Motor neuron (in vitro differentiated cells): ENCODE measurements around the gene WDR20. TPM values are rescaled to one million over a fixed set of nuclear protein-coding genes. Genes with fewer than 3 reads are reported as not detected.
A peak's percentile ranks its signal among the peaks of the same experiment; 100 is the strongest.

Experiments used
- ATAC-seq, 8 experiments: fragments of 200-7000 bp; cut with Tn5 transposase; replicated peaks in 6 of 8; 2 replicates each; pipeline ENCODE4 v1.8.0; 2021; ENCODE audit warnings: mild to moderate bottlenecking in 8 of 8, moderate library complexity in 8 of 8
- H3K27ac ChIP-seq, 2 donors: fragments of 250-450 bp; sonication (Bioruptor Pico); 2 replicates each; pipeline ENCODE4 v1.9.0; 2021; ENCODE audit warnings: antibody characterized with exemption in 2 of 2, mild to moderate bottlenecking in 2 of 2, moderate library complexity in 1 of 2
- H3K4me1 ChIP-seq, 2 donors: fragments of 250-450 bp; sonication (Bioruptor Pico); replicated peaks in 1 of 2; 2 replicates each; pipeline ENCODE4 v1.6.1; 2021; ENCODE audit warnings: antibody characterized with exemption in 2 of 2, mild to moderate bottlenecking in 2 of 2, moderate library complexity in 1 of 2
- H3K4me3 ChIP-seq, 5 donors: fragments of 250-450 bp; sonication (Bioruptor Pico); 2 replicates each; pipeline ENCODE4 v1.9.0; 2021; ENCODE audit warnings: antibody characterized with exemption in 5 of 5, mild to moderate bottlenecking in 5 of 5, moderate library complexity in 4 of 5
- WGBS, 10 experiments: fragments of 450-650 bp; shearing (Covaris generic); methylation state at CpG; one replicate each; pipeline ENCODE4 v1.0.0; 2022; 5-methylcytosine and 5-hydroxymethylcytosine counted together
- in situ Hi-C, 9 experiments: fragments of 400-800 bp; cut with MboI; loops; one replicate each; pipeline ENCODE4 v1.15.0; 2021; ENCODE audit warnings: low sequenced_read_pairs in 9 of 9, low pct_unique_long_range_greater_than_20kb in 2 of 9; ENCODE audit not compliant: unreplicated experiment in 9 of 9
- total RNA-seq, 8 experiments: library from RNA; unstranded; fragments of 300-600 nt; gene quantifications; 2 replicates each; pipeline versions ENCODE4 v1.2.3 to v1.2.4, GENCODE V29; 2022

WDR20 gene
- total RNA-seq, 8 experiments from 2014 or later, result 15.6 to 32.3 (median 24.8) TPM

DNA sequence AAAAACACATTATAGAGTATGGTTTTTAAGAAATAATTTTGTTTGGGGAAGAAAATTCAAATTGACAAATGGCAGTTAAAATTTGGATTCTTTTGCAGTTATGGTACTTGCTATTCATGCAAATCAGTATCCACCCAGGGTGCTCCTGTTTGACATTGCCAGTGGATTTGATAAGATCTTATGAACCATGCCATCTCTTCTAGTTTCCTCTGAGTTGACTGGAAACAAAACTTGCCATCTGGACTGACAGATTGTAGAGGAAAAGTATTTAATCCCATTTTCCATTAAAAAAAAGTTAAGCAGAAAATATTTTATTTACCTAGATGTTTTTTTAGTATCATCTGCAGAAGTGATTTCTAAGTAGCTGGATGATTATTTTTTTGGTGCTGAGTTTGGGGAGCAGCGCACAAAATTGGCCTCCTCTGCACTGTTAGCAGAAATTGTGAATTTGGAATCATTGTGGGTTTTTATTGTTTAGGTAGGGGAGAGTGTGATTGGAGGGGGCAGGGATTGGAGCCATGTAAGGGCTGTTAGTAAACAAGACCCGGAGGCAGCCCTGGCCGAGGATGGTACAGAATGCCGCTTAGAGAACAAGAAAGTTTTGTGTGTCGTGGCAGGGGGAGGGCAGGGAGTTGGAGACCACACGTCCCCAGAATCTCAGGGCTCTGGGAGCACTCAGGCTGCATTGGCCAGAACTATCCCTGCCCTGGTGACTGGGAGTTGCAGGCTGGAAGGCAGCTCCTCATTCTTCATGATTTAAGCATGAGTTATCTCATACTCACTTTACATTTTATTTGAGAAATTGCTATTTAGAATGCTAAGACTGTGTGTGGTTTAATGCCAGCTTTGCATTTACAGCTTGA lies 56.6 kb downstream of the WDR20 start:
- peak in 3 of 8 experiments; percentile 77 to 84 (median 80) for ATAC-seq
- H3K4me1 ChIP-seq, result no peaks in the 10 kb centered on the region
- no peak overlapping the region for H3K4me3 ChIP-seq
- no peak overlapping the region for H3K27ac ChIP-seq
- in situ Hi-C loops, result no loop called here
- 80 to 100% (median 98%) methylated on average over 1 to 6 of the region's 6 CpGs; no CpG with 5 or more reads in 2 of the 10 experiments for WGBS, 10 experiments

DNA sequence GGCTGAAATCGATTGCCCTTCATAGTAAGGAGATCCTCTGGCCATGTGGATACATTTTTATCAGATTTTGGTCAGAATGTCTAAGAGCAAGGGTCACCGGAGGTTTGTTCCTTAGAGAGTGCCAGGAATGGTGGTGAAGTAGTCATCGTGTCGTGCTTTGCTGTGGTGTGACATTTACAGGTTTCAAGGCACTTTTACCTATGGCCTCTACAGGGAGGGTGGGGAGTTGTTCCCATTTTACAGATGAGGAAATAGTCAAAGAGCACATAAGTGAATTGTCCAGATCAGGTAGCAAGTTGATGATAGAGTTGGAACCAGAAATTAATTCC lies 57.2 kb downstream of the WDR20 start:
- H3K4me3 ChIP-seq, result no peak overlapping the region

DNA sequence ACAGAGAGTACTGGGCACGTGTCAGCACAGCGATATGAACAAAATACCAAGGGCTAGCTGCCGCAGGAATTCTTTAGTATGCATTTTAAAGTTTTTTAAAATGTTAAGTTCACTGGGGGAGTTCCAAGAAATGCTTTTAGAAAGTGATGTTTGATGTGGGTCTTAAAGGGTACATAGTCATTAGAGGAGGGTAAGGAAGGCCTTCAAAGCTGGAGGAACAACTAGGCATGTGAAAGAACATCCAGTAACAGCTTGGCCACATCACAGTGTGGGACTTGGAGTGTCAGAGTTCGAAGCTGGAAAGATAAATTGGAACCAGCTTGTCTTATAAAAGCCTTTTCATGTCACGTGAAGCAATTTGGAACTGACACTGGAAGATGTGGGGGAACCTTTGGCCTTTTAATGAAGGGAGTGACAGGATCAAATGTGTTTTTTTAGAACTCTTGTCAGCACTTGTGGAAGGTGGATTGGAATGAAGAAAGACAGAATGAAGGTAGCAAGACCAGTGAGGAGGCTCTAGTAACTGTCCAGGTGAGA lies 57.7 kb downstream of the WDR20 start:
- H3K27ac ChIP-seq, result no peak overlapping the region

More for the DNA sequence above, 57.2 kb downstream of the WDR20 start:
- Histone ChIP-seq H3K4me1 (no peaks in the 10 kb centered on the region), H3K27ac (no peak overlapping the region)
- no peak for ATAC-seq
- 50 to 97% (median 77%) methylated on average over 2 to 4 of the region's 4 CpGs; no CpG with 5 or more reads in 4 of the 10 experiments for WGBS, 10 experiments
- in situ Hi-C loops, result no loop called here

DNA sequence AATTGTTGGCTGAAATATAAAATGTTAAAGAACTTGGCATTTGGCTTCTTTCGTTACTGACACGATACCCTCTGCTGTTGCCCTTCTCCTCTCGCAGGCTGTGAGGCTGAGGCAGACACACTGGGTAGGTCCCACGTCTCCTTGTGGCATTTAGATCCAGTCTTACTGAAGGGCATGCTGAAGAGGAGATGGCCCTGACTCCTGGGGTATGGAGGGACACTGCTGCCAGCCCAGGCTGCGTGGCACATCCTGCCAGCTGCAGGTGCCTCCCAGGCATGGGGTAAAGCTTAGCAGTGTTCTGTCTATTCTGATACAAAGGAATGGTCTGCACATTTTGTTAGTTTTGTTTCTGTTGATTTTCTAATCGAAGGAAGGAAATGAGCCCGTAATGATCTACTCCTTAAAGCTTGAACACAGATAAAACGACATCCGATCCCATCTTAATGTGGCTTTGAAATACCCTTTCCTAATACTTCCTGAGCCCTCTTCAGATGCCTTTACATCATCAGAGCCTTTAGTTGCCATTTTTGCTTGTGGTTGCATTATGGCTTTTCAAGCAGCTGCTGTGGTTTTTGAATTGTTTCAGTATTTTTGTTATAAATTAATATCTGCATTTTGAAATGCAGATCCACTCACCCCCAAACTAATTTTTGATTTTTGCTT lies 61.1 kb downstream of the WDR20 start:
- no peak for ATAC-seq
- in situ Hi-C loops, result no loop called here
- Histone ChIP-seq H3K4me1 (no peaks in the 10 kb centered on the region), H3K4me3 (no peak overlapping the region), H3K27ac (no peak overlapping the region)
- WGBS, 10 experiments, result 79 to 100% (median 95%) methylated on average over 2 to 5 of the region's 9 CpGs; no CpG with 5 or more reads in 3 of the 10 experiments

More for the DNA sequence above, 57.7 kb downstream of the WDR20 start:
- H3K4me1 ChIP-seq, result no peaks in the 10 kb centered on the region
- WGBS, 10 experiments, result 80 to 100% (median 93%) methylated on average over 1 to 5 of the region's 5 CpGs; no CpG with 5 or more reads in 1 of the 10 experiments
- H3K4me3 ChIP-seq, result no peak overlapping the region
- in situ Hi-C loops, result no loop called here
- ATAC-seq, result no peak

DNA sequence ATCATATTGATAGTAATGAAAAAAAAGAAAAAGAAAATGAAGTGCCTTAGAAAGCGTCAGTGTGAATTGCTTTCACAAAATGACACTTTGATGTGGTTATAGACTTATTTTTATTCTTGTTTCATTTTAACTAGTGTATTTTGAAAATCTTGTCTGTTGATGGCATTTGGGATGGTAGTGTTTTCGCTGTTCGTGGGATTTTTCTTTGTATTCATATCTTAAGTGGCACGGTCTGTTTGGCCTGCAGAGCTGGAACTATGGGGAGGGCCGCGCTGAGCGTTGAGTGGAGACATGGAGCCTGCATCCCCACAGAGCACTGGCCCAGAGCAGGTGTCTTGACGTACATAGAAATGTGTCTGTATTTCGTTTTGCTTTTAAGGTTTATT lies 61.6 kb downstream of the WDR20 start:
- 83 to 95% (median 86%) methylated on average over 4 to 9 of the region's 9 CpGs for WGBS, 10 experiments
- in situ Hi-C loops, result no loop called here
- Histone ChIP-seq H3K4me3 (no peak overlapping the region), H3K4me1 (no peaks in the 10 kb centered on the region), H3K27ac (no peak overlapping the region)
- no peak for ATAC-seq

DNA sequence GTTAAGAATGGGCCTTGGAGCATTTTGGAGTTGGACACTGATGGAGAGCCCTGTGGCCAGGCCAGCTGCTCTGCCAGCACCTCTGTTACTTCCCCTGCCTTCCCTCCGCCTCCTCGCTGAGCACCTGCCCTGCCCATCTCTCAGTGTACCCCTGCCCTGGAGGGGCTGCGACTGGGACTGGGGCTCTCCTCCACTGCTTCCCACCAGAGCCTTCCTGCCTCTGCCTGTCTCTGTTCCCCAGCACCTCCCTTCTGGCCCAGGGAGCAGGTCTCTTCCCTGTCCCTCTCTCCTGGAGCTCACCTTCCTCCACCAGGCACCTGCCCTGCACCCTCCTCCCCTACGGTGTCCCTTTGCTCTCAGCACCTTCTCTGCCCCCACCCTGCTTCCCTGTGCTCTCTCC lies 62.1 kb downstream of the WDR20 start:
- in situ Hi-C loops, result no loop called here
- ATAC-seq, result peak in 1 of 8 experiments; percentile 10
- Histone ChIP-seq H3K4me1 (no peaks in the 10 kb centered on the region), H3K27ac (no peak overlapping the region), H3K4me3 (no peak overlapping the region)
- WGBS, 10 experiments, result 100% methylated on average over 1 of the region's 4 CpGs; no CpG with 5 or more reads in 8 of the 10 experiments

DNA sequence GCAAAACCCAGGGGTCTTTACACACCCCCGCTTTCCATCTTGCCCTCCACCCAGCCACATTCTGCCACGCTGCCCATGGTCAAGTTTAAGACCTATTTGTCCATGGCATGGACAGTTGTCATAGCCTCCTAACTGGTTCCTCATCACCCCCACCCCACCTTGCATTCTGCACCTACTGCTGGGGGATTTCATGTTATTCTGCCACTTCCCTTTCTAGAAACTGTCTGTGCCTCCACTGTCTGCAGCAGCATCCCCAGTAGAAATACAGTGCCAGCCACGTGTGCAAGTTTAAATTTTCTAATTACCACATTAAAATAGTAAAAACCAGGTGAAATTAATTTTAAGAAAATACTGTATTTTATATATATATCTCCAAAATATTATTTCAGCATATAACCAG lies 63.2 kb downstream of the WDR20 start:
- 57 to 100% (median 95%) methylated on average over 1 to 3 of the region's 3 CpGs; no CpG with 5 or more reads in 3 of the 10 experiments for WGBS, 10 experiments
- Histone ChIP-seq H3K4me1 (no peaks in the 10 kb centered on the region), H3K27ac (no peak overlapping the region), H3K4me3 (no peak overlapping the region)
- in situ Hi-C loops, result no loop called here
- no peak for ATAC-seq

DNA sequence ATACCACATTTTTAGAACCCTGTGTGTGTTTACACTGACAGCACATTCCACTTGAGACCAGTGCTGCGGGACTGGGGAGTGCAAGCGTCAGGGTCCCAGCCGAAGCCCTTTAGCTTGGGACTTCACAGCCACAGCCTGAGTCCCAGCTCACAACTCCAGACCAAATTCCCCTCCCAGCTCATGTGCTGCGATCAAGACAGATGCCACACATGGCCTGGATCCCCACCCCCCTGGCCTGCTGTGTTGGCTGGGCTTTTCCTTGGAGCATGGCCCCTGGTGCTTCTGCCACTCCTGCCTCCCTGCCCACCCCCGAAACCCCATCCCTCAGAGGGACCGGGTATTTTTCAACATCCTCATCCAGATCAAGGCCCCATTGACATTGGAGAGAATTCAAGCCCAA lies 63.7 kb downstream of the WDR20 start:
- H3K27ac ChIP-seq, result no peak overlapping the region
- in situ Hi-C loops, result no loop called here
- 77 to 100% (median 96%) methylated on average over 1 to 3 of the region's 6 CpGs; no CpG with 5 or more reads in 3 of the 10 experiments for WGBS, 10 experiments
- ATAC-seq, result no peak
- no peak overlapping the region for H3K4me3 ChIP-seq
- no peaks in the 10 kb centered on the region for H3K4me1 ChIP-seq

DNA sequence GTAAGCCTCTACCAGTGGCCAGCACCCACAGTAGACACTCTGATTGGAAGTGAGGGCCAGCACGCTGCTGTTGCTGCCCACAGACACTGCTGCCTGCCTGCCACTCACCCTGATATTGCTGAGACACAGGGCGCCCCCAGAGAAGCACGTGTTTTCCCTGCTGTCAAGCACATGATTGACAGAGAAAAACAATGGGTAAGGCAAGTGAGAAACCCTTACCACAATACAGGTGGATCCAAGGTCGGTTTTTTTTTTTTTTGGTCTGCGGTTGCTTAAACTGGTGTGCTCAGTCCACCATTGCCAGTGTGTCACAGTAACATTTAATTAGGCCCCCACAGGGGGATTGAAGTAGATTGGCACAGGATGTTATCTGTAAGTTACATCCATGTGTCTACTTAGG lies 65.9 kb downstream of the WDR20 start:
- no peak for ATAC-seq
- 80 to 100% (median 96%) methylated on average over 1 to 5 of the region's 5 CpGs; no CpG with 5 or more reads in 4 of the 10 experiments for WGBS, 10 experiments
- in situ Hi-C loops, result no loop called here
- no peaks in the 10 kb centered on the region for H3K4me1 ChIP-seq
- H3K4me3 ChIP-seq, result no peak overlapping the region
- no peak overlapping the region for H3K27ac ChIP-seq

DNA sequence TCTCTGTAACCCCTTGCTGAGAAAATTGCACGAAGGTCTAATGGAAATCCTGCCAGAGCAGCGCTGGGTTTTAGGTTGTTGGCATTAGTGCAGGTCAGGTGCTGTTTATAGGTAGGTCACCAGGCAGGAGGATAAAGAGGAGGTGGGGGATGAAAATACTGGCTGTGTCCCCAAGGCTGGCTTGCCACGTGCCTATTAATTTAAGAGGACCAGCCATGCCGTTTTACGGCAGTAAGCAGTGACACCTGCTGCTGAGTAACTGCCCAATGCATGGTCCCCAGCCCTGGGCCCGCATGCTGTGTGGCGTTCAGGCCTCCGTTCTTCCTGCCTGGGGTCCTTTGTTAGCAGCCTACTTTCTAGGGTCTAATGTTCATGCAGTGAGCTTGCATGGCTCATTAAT lies 67.2 kb downstream of the WDR20 start:
- no peak for ATAC-seq

DNA sequence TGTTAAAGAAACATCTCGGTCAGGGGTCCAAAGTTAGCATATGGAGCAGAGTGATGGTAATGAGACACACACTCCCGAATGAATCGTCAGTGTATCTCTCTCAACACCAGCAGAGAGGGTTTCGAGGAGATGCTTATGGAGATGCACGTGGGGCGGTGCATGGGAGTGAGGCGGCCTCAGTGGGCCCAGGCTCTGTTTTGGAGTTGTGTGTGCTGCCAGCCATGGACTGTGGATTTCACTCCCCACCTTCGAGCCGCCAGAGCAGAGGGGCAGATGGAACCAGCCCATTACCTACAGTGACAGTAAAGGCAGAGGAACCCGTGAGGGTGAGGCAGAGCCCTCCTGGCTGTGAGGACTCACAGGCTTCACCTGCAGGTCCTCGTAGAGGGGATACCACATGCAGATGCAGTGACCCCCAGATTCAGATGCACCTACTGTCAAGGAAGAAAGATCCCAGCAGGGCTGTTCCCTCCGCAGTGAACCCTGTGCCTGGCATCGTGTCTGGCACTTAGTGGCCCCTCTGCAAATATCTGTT lies 68.2 kb downstream of the WDR20 start:
- Histone ChIP-seq H3K27ac (no peak overlapping the region), H3K4me1 (peaks cover 0 to under 1% of the 10 kb centered on the region in 2 donors), H3K4me3 (no peak overlapping the region)
- in situ Hi-C loops, result no loop called here
- WGBS, 10 experiments, result 67 to 100% (median 89%) methylated on average over 1 to 7 of the region's 13 CpGs; no CpG with 5 or more reads in 4 of the 10 experiments
- no peak for ATAC-seq

More for the DNA sequence above, 67.2 kb downstream of the WDR20 start:
- in situ Hi-C loops, result no loop called here
- Histone ChIP-seq H3K4me1 (no peaks in the 10 kb centered on the region), H3K27ac (no peak overlapping the region), H3K4me3 (no peak overlapping the region)
- WGBS, 10 experiments, result 66 to 100% (median 87%) methylated on average over 1 to 6 of the region's 8 CpGs; no CpG with 5 or more reads in 2 of the 10 experiments

DNA sequence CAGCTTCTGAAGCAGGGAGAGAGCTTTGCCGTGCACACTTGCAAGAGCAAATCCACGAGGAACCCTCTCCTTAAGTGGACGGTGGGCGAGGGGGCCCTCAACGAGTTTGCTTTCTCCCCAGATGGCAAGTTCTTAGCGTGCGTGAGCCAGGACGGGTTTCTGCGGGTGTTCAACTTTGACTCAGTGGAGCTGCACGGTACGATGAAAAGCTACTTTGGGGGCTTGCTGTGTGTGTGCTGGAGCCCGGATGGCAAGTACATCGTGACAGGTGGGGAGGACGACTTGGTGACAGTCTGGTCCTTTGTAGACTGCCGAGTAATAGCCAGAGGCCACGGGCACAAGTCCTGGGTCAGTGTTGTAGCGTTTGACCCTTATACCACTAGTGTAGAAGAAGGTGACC lies 69.0 kb downstream of the WDR20 start:
- Histone ChIP-seq H3K27ac (no peak overlapping the region), H3K4me1 (peaks cover 0 to 3% of the 10 kb centered on the region in 2 donors), H3K4me3 (no peak overlapping the region)
- 76 to 100% (median 100%) methylated on average over 1 to 4 of the region's 17 CpGs; no CpG with 5 or more reads in 3 of the 10 experiments for WGBS, 10 experiments
- in situ Hi-C loops, result no loop called here
- no peak for ATAC-seq
